ENCODE measurements around the gene COL9A3. TPM values are rescaled to one million over a fixed set of nuclear protein-coding genes. Genes with fewer than 3 reads are reported as not detected.

COL9A3 gene
- total RNA-seq, 1 donor from 2014 or later: 1.8 TPM

- no peak overlapping the region for H3K4me3 Mint-ChIP-seq (ENCODE audit: unreplicated experiment)
- no peaks in the 10 kb centered on the region for H3K36me3 Mint-ChIP-seq (ENCODE audit: low read depth, unreplicated experiment)
- H3K27me3 Mint-ChIP-seq (ENCODE audit: unreplicated experiment): peaks cover 11% of the 10 kb centered on the region
- H3K9me3 Mint-ChIP-seq (ENCODE audit: unreplicated experiment): no peaks in the 10 kb centered on the region
- no peak for DNase-seq (ENCODE audit: low spot score)
- H3K27ac Mint-ChIP-seq (ENCODE audit: unreplicated experiment): no peak overlapping the region
- TF ChIP-seq, protein P1, sequence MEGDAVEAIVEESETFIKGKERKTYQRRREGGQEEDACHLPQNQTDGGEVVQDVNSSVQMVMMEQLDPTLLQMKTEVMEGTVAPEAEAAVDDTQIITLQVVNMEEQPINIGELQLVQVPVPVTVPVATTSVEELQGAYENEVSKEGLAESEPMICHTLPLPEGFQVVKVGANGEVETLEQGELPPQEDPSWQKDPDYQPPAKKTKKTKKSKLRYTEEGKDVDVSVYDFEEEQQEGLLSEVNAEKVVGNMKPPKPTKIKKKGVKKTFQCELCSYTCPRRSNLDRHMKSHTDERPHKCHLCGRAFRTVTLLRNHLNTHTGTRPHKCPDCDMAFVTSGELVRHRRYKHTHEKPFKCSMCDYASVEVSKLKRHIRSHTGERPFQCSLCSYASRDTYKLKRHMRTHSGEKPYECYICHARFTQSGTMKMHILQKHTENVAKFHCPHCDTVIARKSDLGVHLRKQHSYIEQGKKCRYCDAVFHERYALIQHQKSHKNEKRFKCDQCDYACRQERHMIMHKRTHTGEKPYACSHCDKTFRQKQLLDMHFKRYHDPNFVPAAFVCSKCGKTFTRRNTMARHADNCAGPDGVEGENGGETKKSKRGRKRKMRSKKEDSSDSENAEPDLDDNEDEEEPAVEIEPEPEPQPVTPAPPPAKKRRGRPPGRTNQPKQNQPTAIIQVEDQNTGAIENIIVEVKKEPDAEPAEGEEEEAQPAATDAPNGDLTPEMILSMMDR (IDR thresholded peaks at IDR 0.05; ENCODE audit: unreplicated experiment): no peak
- no peaks in the 10 kb centered on the region for H3K4me1 Mint-ChIP-seq (ENCODE audit: unreplicated experiment)
Measured at GRCh38 chr20:62831361-62831788, 14.5 kb downstream of the COL9A3 start.

DNA sequence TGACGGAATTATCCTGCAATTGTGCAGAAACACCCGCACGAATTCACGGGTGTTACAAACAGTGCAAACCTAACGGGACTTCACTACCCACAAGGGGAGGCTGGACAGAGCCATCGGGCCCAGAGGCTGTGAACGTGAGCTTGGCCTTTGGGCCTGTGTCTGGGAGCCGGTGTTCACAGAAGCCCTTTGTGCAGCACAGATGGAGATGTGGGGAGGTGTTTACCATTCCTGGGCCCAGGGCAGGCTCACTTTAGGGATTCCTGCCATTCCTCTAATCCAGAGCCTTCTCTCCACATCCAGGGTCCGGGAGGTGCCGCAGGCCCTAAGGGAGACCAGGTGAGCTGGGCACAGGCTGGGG, 15.0 kb downstream of the COL9A3 start:
- Mint-ChIP-seq H3K27me3 (ENCODE audit: unreplicated experiment) (peaks cover 11% of the 10 kb centered on the region), H3K9me3 (ENCODE audit: unreplicated experiment) (no peaks in the 10 kb centered on the region), H3K27ac (ENCODE audit: unreplicated experiment) (no peak overlapping the region), H3K4me3 (ENCODE audit: unreplicated experiment) (no peak overlapping the region), H3K36me3 (ENCODE audit: low read depth, unreplicated experiment) (no peaks in the 10 kb centered on the region), H3K4me1 (ENCODE audit: unreplicated experiment) (no peaks in the 10 kb centered on the region)
- TF ChIP-seq, protein P1 (IDR thresholded peaks at IDR 0.05; ENCODE audit: unreplicated experiment): no peak
- no peak for DNase-seq (ENCODE audit: low spot score)

DNA sequence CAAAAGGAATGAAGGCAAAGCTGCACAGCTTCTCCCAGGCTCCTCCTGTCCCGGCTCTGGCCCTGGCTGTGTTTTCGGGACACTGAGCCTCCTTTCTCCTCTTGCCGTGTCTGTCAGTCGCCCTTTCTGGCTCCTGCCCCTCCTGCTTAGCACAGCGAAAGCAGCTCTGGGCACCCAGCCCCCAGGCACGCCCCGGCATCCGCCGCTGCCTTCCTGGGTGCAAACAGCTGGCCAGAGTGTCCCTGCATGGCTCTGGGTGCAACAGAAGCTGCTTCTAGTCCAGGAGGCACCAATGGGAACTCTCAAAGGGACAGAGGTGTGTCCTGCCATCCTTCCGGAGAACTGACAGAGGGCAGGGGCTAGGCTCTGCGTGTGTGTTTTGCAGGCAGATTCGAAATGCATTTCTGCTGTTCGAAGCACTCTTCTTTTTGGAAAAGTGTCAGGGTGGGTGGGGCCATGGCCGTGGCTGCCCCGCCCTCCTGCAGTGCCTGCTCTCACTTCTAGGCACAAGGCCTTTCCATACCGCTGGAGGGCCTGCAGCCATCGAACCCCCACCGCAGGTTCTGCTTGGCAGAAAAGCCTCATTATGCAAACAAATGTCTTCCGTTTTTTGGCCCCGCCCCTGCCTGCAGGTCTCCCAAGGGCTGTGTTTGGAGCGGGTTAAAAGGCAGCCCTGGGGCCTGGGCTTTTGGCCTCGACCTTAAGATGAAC, 15.5 kb downstream of the COL9A3 start:
- Mint-ChIP-seq H3K27ac (ENCODE audit: unreplicated experiment) (no peak overlapping the region), H3K4me1 (ENCODE audit: unreplicated experiment) (no peaks in the 10 kb centered on the region), H3K27me3 (ENCODE audit: unreplicated experiment) (peaks cover 11% of the 10 kb centered on the region), H3K4me3 (ENCODE audit: unreplicated experiment) (no peak overlapping the region), H3K9me3 (ENCODE audit: unreplicated experiment) (no peaks in the 10 kb centered on the region), H3K36me3 (ENCODE audit: low read depth, unreplicated experiment) (no peaks in the 10 kb centered on the region)
- no peak for DNase-seq (ENCODE audit: low spot score)
- TF ChIP-seq, protein P1 (IDR thresholded peaks at IDR 0.05; ENCODE audit: unreplicated experiment): no peak

DNA sequence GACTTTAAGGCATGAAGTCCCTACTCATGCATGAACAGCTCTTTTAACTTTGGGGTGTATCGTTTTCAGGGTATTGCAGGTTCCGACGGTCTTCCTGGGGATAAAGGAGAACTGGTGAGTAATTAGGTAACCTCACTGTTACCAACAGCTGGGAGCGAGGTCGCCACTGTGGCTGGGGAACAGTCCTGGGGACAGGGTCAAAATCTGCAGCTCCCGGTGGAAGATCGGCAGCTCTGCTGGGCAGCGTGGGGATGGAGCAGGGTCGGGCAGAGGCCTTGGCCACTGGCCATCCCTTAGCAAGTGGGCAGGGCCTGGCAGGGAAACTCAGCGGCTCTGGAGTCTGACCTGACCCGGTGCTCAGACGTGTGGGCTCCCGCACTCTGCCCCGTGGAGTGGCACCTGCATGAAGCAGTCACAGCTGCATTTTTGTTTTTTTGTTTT, 16.1 kb downstream of the COL9A3 start:
- H3K9me3 Mint-ChIP-seq (ENCODE audit: unreplicated experiment): no peaks in the 10 kb centered on the region
- no peaks in the 10 kb centered on the region for H3K4me1 Mint-ChIP-seq (ENCODE audit: unreplicated experiment)
- H3K36me3 Mint-ChIP-seq (ENCODE audit: low read depth, unreplicated experiment): no peaks in the 10 kb centered on the region
- peaks cover 11% of the 10 kb centered on the region for H3K27me3 Mint-ChIP-seq (ENCODE audit: unreplicated experiment)
- H3K4me3 Mint-ChIP-seq (ENCODE audit: unreplicated experiment): no peak overlapping the region
- TF ChIP-seq, protein P1 (IDR thresholded peaks at IDR 0.05; ENCODE audit: unreplicated experiment): no peak
- H3K27ac Mint-ChIP-seq (ENCODE audit: unreplicated experiment): no peak overlapping the region
- no peak for DNase-seq (ENCODE audit: low spot score)

- Mint-ChIP-seq H3K27ac (ENCODE audit: unreplicated experiment) (no peak overlapping the region), H3K27me3 (ENCODE audit: unreplicated experiment) (peaks cover 9% of the 10 kb centered on the region), H3K36me3 (ENCODE audit: low read depth, unreplicated experiment) (no peaks in the 10 kb centered on the region), H3K4me1 (ENCODE audit: unreplicated experiment) (no peaks in the 10 kb centered on the region), H3K9me3 (ENCODE audit: unreplicated experiment) (no peaks in the 10 kb centered on the region), H3K4me3 (ENCODE audit: unreplicated experiment) (no peak overlapping the region)
- TF ChIP-seq, protein P1 (IDR thresholded peaks at IDR 0.05; ENCODE audit: unreplicated experiment): no peak
- no peak for DNase-seq (ENCODE audit: low spot score)
Measured at GRCh38 chr20:62834967-62835730, 18.3 kb downstream of the COL9A3 start.

Data from endothelial cell (in vitro differentiated cells).